Right forelimb (tissue), 1 donor: ENCODE measurements around the gene COTL1.
A peak's percentile ranks its signal among the peaks of the same experiment; 100 is the strongest.
"Not testable (repeated sequence)": the region's sequence is repeated elsewhere in the genome, so short reads cannot be mapped to it uniquely, and the experiment has no call there.

ENCODE experiments used
- DNase-seq: peaks from one replicate; pipeline ENCODE4 v3.0.0-alpha.2; 2018

Gene COTL1

DNA sequence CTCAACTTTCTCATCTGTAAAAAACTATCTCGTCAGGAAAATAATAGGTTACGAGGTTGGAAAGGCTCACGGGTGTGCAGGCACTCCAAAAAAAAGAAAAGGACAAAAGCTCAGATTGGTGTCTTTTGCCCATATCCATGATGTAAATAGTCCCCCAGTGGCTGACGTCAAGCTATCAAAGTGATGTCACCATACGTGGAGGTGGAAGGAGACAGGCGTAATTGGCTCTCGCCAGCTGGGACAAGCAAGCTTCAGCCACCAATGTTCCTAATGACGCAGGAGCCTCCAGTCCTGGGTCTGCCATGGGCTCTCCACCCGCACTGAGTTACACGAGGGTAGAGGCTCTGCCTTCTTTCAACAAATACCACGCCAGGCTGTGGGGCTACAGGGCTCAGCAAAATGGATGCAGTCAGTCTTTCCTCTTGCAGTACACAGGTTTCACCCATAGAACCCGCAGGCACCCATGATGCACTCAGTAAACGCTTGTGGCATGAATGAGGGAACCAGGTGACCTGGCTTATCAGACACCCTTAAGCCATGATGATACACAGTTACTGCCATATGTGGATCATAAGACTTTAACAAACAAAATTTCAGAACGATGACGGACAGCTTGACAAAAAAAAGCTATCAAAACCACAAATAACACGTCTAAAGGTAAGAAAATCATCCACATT, 50.5 kb downstream of the COTL1 start:
- no peak for DNase-seq

DNA sequence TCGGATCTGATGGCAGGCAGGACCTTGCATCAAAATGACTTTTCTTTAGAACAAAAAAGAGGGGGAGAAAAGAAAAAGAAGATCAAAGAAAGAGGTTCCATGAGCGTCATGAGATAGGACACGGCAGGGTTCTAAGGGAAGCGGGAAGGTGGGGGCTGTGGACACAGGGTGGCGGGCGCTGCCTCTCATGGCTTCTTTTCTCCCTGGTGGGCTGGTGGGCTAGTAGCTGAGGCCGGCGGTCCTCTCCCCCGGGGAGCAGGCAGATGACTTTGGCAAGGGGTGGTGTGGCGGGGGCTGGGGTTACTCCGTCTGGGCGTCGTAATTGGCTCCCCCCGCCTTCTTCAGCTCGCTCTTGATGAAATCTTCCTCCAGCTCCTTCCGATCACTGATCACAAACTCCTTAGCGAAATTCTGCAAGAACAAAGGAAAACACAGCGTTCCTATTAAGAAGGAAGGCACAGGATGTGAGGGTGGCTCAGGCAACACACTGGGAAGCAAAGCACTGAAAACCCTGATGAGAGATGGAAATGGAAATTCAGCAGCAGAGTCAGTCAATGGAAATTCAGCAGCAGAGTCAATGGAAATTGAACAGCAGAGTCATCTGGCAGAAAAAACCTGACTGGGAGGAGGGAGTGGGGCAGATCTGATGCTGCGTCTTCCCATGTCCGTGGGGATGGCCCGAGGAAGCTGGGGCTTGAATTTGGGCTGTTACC, 51.2 kb downstream of the COTL1 start:
- no peak for DNase-seq

GRCh38 chr16:84565669-84566495, 52.0 kb downstream of the COTL1 start:
- no peak for DNase-seq

GRCh38 chr16:84563786-84564420, 54.0 kb downstream of the COTL1 start:
- DNase-seq: peak; percentile 73

DNA sequence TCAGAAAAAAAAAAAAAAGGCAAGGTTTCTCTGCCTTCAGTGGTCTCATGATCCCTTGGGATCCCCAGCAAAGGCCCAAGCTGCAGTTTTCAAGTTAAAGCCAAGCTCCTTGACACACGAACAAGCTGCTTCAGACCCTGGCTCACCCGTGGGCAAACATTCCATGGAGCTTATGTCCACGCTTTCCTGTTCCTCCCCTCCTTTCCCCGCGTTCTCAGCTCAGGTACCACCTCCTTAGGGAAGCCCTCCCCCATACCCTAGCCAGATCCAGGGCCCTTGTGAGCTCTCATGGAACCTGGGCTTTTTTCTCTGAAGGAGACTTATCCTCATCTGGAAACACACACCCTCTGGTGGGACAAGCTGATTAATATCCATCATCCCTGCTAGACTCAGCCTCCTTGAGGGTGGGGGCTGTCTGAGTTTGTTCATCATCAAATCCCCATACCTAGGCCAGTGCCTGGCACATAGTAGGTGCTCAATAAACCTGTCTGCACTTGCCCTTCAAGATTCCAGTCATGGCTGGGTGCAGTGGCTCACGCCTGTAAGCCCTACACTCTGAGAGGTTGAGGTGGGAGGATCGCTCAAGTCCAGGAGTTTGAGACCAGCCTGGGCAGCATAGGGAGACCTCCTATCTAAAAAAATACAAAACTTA, 54.7 kb downstream of the COTL1 start:
- DNase-seq: no peak

- DNase-seq: no peak
Observed at GRCh38 chr16:84562174-84562815, 55.6 kb downstream of the COTL1 start.

DNA sequence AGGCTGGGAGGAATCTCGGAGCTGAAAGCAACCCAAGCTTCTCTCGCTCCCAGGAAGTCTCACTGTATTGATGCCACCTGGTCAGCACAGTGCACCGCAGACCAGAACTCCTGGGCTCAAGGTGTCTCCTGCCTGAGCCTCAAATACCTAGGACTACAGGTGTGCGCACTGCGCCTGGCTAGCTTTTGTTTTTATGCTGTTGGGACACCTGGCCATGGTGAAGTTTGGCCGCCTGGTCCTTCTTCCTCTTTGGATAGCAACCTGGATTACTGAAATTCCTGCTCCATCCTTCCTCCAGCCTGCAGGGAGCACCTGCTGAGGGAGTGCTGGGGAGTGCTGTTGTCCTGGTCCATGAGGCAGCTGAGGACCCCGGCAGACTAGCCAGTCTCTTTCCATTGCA, 56.6 kb downstream of the COTL1 start:
- DNase-seq: no peak

- DNase-seq: no peak
Observed at GRCh38 chr16:84560269-84560668, 57.6 kb downstream of the COTL1 start.

DNA sequence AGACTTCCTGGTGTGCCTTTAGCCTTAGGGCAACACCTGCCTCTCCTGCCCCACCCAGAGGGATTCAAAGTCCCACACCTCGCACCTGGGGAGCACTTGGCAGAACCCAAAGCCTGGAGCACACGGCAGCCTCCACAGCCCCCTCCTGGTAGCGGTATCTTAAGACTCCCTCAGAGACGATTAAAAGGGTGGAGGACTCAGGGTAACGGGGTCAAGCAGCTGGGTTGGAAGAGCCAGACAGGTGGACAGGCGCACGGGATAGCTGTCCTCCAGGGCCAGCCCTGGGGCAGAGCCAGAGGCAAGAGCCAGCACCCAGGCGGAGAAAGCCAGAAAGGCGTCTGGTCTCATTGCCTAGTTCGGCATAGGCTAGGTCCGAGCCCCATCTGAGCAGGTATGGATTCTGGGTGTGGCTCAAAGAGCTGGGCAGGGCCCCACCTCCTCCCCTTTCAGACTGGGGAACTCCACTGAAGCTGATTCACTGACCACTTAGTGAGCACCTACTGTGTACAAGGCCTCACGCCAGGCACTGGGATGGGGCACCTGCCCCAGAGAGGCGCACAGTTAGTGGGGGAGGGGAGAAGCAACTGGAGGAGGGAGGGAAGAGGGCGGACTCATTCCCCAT, 58.5 kb downstream of the COTL1 start:
- DNase-seq: no peak

DNA sequence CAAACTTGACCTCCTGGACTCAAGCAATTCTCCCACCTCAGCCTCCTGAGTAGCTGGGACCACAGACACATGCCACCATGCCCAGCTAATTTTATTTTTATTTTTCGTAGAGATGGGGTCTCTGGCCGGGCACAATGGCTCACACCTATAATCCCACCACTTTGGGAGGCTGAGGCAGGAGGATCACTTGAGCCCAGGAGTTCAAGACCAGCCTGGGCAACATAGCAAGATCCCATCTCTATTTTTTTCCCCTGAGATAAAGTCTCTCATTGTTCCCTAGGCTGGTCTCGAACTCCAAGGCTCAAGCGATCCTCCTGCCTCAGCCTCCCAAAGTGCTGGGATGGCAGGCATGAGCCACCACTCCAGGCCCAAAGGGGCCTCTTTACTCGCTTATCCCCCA, 59.0 kb downstream of the COTL1 start:
- not testable (repeated sequence) for DNase-seq

DNA sequence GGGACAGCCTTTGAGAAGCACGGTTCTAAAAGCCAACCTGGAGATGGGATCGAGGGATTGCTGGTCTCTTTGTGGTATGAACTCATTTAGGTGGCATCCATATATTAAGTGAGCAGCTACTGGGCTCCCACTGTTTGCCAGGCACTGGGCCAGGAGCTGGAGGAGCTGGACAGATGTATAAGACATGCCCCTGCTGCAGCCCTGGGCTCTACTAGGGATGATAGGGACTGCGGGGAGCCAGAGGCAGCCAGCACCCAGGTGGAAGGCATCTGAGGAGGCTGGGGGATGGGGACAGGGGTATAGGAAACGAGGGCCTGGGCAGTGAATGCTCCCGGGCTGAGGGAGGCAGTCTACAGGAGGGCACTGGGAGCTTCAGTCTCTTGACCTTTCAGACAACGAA, 60.4 kb downstream of the COTL1 start:
- DNase-seq: no peak

DNA sequence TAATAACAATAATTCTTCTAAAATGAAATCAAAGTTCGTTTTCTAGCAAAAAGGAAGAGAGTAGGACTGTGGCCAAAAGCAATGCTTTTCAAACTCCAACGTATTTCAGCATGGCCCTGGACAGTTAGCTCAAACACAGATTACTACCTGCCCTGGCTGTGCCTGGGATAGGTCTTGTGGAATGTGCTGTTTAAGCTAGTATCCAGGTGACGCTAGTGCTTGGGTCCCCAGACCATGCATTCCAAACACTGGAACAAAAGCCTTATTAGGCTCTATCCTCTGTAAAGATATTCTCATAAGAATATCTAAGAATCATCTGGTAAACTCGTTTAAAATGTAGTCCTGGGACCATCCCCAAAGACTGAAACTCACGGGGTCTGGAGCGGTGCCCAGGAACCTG, 60.8 kb downstream of the COTL1 start:
- no peak for DNase-seq

DNA sequence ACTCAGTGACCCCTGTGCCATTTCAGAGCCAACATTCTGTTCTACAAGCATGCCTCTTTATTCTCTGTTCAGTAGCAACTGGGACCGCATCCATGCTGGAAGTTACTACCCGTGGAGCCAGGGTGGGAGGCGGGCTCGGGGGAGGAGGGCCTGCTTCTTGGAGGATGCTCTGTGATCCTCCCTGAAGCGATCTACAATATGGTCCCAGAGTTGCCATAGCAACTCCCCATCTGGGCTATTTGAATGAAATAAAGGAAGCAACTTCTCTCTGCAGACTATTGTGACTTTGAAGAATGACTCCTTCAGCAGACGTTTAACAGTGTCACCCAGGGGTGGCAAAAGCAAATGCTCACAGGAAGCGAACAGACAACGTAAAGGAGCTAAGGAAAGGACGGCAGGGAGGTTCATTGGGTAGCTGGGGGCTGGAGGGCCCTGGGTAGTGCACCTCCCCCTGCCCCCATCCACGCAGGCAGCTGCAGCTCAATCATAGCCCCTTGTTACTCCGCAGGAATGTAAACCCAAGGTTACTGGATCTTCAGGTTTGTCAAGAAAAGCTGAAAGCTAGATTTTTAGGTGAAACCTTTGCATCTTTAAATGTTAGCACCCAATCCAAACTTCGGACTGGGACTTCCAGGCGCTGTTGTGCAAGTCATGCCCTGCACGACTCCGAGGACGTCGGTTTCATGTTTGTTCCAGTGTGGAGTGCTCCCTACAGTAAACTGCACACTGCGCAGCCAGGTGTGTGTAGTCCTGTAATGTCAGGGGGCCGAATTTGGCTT, 62.3 kb downstream of the COTL1 start:
- no peak for DNase-seq

- DNase-seq: no peak
Observed at GRCh38 chr16:84554627-84555328, 63.1 kb downstream of the COTL1 start.

GRCh38 chr16:84553873-84554399, 63.9 kb downstream of the COTL1 start:
- no peak for DNase-seq

GRCh38 chr16:84552135-84552534, 65.7 kb downstream of the COTL1 start:
- DNase-seq: no peak

DNA sequence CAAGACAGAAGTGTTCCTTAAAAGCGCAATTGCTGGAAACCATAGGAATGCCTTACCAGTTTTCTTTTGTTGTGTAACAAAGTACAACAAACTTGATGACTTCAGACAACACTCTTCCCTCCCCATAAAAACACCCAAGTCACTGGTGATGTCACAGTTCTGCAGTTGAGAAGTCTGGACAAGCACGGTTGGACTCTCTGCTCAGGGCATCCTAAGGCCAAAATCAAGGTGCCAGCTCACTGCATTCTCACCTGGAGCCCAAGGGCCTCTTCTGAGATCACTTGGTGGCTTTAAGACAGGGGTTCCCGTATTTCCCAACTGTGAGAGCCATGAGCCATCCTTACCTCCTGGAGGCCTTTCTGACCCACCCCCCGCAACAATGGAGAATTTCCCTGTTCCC, 67.8 kb downstream of the COTL1 start:
- DNase-seq: no peak

DNA sequence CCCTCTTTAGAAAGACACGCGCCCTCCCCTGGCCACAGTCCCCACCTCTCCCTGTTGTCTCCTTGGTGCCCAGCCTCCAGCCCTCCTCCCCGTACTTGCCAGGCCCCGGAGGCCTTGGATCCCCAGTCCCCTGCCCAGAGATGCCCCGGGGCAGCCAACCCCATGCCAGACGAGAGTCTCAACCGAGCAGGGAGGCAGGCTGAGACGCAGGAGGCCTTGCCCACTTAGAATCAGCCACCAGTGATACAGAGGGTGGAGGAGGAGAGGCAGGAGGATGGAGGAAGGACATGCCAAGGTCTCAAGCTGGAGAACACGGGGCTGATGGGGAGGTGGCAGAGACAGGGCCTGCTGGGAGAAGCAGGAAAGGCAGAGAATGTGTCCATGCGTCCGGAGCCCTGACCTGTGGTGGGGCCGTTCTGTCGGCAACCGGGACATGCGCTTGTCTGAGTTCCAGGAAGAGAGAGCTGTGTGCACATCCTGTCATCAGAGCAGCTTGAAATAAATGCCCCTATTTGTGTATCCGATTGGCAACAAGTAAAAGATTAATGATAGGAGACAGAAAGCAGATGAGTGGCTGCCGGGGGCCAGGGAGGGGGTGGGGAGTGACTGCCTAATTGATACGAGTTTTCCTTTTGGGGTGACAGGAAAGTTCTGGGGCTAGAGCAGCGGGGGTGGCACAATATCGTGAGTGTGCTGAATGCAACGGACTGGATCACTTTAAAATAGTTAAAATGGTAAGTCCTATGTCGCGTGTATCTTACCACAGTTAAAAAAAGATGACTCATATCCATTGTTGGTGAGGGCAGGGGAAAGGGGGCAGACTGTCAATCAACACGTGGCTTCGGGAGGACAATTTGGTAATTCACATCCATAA, 68.7 kb downstream of the COTL1 start:
- DNase-seq: no peak

- no peak for DNase-seq
Observed at GRCh38 chr16:84548508-84548907, 69.4 kb downstream of the COTL1 start.
